ENCODE results near the gene RAB38.
A peak's percentile ranks its signal among the peaks of the same experiment; 100 is the strongest.

RAB38 gene

GRCh38 chr11:88183233-88183632, 8.0 kb upstream of the RAB38 start:
- no peak overlapping the region for H3K4me3 ChIP-seq
- TF ChIP-seq, protein P1, sequence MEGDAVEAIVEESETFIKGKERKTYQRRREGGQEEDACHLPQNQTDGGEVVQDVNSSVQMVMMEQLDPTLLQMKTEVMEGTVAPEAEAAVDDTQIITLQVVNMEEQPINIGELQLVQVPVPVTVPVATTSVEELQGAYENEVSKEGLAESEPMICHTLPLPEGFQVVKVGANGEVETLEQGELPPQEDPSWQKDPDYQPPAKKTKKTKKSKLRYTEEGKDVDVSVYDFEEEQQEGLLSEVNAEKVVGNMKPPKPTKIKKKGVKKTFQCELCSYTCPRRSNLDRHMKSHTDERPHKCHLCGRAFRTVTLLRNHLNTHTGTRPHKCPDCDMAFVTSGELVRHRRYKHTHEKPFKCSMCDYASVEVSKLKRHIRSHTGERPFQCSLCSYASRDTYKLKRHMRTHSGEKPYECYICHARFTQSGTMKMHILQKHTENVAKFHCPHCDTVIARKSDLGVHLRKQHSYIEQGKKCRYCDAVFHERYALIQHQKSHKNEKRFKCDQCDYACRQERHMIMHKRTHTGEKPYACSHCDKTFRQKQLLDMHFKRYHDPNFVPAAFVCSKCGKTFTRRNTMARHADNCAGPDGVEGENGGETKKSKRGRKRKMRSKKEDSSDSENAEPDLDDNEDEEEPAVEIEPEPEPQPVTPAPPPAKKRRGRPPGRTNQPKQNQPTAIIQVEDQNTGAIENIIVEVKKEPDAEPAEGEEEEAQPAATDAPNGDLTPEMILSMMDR (IDR thresholded peaks at IDR 0.05): no peak
- DNase-seq (ENCODE audit: low spot score): no peak
- no peak overlapping the region for H3K27ac ChIP-seq

DNA sequence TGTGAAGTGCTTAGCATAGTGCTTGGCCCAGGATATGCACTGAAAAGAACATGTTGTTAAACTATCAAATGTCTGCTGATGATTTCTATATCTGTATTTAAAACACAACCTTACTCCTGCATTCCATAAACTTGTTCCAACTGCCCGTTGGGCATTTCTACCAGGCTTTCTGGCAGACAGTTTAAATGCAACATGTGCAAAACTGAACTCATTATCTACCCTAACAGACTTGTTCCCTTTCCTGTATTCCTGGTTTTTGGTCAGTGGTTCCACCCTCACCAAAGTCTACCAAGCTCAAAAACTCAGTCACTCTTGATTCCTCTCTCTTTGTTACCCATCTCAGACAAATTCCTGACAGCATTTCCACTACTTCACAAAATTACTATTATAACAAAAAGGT, 6.5 kb upstream of the RAB38 start:
- Histone ChIP-seq H3K4me3 (no peak overlapping the region), H3K27ac (no peak overlapping the region)
- DNase-seq (ENCODE audit: low spot score): no peak
- TF ChIP-seq, protein P1 (IDR thresholded peaks at IDR 0.05): no peak

- no peak for DNase-seq (ENCODE audit: low spot score)
- TF ChIP-seq, protein P1 (IDR thresholded peaks at IDR 0.05): no peak
- Histone ChIP-seq H3K4me3 (no peak overlapping the region), H3K27ac (no peak overlapping the region)
Measured at GRCh38 chr11:88179971-88180629, 4.9 kb upstream of the RAB38 start.

DNA sequence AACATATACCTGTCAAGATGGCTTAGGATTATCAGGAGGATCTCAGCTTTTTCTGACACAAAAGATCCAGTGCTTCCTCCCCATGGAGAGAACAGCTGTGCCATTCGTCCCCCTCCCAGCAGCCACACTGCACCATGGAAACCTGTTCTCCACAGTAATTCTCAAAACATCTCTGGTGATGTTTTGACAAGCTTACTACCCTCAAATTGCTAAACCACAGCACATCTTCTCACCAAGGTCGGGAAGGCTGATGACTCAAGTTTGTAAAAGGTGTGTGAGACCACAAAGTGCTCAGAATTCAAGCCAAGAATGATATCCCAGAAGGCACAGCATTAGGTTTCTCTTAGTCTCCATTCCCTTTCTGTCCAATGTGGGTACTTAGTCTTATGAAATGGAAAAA, 3.9 kb upstream of the RAB38 start:
- Histone ChIP-seq H3K4me3 (no peak overlapping the region), H3K27ac (no peak overlapping the region)
- DNase-seq (ENCODE audit: low spot score): no peak
- TF ChIP-seq, protein P1 (IDR thresholded peaks at IDR 0.05): no peak

DNA sequence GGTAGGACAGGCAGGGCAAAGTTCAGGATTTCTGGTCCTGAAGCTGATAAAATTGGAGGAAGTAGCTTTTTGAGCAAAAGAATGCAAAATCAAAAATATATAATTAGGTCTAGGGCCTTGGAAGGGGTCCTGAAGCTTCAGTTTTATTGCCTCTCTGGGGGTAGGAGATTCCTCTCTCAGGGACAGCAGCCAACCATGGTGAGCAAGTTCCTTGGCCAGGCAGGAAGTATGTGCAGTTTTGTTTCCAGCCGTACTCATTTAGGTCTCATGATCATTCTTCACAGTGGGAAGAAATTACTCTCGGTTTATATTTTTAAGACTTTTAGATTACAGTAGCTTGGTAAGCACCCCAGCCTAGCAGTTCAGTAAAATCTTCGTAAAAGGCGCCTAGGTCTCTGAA, 2.9 kb upstream of the RAB38 start:
- Histone ChIP-seq H3K27ac (no peak overlapping the region), H3K4me3 (no peak overlapping the region)
- no peak for DNase-seq (ENCODE audit: low spot score)
- TF ChIP-seq, protein P1 (IDR thresholded peaks at IDR 0.05): no peak

DNA sequence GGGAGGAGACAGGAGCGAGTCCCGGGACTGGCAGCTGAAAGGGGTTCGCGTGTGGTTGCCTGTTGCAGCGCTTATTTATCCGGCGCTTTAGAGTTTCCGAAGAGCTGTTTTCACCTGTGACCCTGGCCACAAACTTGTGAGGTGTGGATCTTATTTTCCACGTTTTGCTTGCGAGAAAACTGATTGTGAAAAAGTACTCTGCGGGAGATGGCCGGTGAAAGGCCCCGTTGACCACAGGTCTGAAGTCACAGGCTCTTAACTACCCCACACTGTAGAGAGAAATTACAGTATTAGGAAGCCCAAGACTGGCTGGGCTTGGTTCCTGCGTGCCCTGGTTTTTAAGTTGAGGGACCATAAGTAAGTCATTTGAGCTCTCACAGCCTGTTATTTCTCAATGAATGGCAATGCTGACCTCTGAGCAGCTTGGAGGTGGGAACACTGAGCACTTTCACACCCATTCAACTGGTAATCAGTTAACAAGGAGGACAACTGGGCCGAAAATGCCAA, 379 bp upstream of the RAB38 start:
- H3K27ac ChIP-seq: peak overlapping the region; percentile 64 to 80
- TF ChIP-seq, protein P1 (IDR thresholded peaks at IDR 0.05): no peak
- peak overlapping the region; percentile 87 for H3K4me3 ChIP-seq
- DNase-seq (ENCODE audit: low spot score): no peak

DNA sequence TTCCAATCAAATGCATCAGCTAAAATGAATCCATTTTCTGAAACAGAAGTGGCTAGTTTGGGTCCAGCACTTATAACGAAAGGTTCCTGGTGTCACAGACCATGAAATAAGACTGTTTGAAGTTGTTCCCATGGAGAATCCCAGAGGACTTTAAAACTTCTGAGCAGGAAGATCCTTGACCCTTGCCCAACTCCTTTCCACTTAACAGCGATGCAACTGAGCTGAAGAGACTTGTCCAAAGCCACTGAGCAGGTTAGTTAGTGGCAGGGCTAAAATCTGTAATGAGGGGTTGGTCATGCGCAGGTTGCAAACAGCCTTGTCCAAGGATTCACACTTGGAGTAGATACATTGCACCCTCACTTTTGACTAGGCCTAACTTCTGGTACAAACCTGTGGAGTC, 1.3 kb downstream of the RAB38 start:
- Histone ChIP-seq H3K4me3 (peak overlapping the region; percentile 87), H3K27ac (no peak overlapping the region)
- DNase-seq (ENCODE audit: low spot score): no peak
- TF ChIP-seq, protein P1 (IDR thresholded peaks at IDR 0.05): no peak

Measured in coronary artery (tissue), 2 donors.